Renal pelvis (tissue), 4 donors: ENCODE results near the gene HNRNPAB. TPM values are rescaled to one million over a fixed set of nuclear protein-coding genes. Genes with fewer than 3 reads are reported as not detected.
"Not testable (repeated sequence)": the region's sequence is repeated elsewhere in the genome, so short reads cannot be mapped to it uniquely, and the experiment has no call there.

ENCODE experiments used
- DNase-seq: peaks from one replicate; pipeline ENCODE4 v3.0.0-alpha.2; 2013
- polyA plus RNA-seq, 3 donors: library from polyadenylated mRNA; unstranded; fragments of 120-200 nt; gene quantifications; one replicate each; pipeline ENCODE4 v1.2.1, GENCODE V29; 2013; ENCODE audit not compliant: insufficient read length in 3 of 3

The HNRNPAB gene
- polyA plus RNA-seq, 3 donors: 139 to 169 (median 148) TPM

GRCh38 chr5:178189433-178189832 is 14.9 kb upstream of the HNRNPAB start:
- DNase-seq: no peak

DNA sequence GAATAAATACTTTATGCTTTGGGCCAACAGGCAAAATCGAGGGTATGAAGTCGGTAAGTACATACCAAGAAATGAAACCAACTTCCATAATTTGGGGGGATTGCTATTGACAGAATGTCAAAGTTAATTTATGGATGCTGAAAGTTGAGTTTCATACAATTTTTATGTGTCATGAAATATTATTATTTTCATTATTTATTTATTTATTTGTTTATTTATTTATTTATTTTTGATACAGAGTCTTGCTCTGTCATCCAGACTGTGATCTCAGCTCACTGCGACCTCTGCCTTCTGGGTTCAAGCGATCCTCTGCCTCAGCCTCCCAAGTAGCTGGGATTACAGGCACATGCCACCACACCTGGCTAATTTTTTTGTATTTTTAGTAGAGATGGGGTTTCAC is 12.7 kb upstream of the HNRNPAB start:
- no peak for DNase-seq

- DNase-seq: no peak
Observed at GRCh38 chr5:178192244-178192643, 12.1 kb upstream of the HNRNPAB start.

- DNase-seq: no peak
Observed at GRCh38 chr5:178192787-178193186, 11.5 kb upstream of the HNRNPAB start.

GRCh38 chr5:178193251-178193809 is 11.0 kb upstream of the HNRNPAB start:
- DNase-seq: no peak

DNA sequence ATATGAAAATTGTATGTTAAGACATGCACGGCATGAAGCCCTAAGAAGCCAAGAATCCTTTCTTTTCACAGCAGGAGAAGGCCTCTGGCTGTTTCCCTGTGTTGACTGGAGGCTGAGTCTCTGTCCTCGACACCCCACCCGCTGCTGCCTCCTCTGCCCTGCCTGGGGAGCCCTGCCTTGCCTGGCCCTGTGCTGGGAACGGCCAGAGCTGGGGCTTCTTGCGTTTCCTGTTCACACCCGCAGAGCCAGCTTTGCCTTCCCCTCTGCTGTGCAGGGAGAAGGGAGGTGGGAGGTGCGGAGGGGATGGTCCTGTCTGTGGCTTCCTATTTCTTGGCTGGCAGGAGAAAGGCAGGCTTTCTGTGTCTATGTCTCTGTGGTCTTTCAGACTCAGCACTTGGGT is 10.3 kb upstream of the HNRNPAB start:
- DNase-seq: no peak

DNA sequence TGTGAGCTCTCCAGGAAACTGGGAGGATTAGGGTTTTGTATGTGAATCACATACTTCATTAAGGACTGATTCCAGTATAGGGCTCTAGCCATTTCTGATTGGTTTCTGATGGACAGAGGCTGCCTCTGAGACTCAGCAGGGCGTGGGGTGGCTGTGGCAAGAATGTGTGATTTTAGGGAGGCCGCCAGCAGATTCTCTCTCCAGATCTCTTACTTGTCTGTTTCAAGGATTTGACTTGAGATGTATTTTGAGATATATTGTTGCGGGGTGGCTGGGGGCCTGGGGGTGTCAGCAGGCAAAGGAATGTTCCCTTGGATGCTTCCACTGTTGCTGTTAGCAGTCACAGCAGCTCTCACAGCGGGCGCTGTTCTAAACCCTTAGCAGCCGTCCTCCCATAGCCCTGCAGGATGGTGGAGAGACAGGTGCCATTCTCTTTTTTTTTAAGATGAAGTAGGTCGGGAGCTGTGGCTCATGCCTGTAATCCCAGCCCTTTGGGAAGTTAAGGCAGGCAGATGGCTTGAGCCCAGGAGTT is 8.0 kb upstream of the HNRNPAB start:
- no peak for DNase-seq

DNA sequence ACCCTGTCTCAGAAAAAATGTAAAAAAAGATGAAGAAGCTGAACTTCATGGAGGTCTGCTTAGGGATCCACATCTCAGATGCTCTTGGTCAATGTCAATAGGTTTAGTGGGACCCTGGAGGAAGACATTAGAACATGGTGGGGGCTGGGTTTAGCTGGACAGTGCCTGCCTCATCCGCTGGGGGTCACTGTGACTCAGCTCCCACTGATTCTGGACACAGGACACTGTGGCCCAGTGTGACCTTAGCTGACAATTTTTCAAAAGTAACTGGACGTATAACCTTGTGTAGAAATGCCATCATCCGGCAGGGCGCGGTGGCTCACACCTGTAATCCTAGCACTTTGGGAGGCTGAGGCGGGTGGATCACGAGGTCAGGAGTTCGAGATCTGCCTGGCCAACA is 7.3 kb upstream of the HNRNPAB start:
- DNase-seq: no peak

- not testable (repeated sequence) for DNase-seq
Observed at GRCh38 chr5:178198151-178198550, 6.2 kb upstream of the HNRNPAB start.

GRCh38 chr5:178198706-178199105 is 5.6 kb upstream of the HNRNPAB start:
- DNase-seq: no peak

DNA sequence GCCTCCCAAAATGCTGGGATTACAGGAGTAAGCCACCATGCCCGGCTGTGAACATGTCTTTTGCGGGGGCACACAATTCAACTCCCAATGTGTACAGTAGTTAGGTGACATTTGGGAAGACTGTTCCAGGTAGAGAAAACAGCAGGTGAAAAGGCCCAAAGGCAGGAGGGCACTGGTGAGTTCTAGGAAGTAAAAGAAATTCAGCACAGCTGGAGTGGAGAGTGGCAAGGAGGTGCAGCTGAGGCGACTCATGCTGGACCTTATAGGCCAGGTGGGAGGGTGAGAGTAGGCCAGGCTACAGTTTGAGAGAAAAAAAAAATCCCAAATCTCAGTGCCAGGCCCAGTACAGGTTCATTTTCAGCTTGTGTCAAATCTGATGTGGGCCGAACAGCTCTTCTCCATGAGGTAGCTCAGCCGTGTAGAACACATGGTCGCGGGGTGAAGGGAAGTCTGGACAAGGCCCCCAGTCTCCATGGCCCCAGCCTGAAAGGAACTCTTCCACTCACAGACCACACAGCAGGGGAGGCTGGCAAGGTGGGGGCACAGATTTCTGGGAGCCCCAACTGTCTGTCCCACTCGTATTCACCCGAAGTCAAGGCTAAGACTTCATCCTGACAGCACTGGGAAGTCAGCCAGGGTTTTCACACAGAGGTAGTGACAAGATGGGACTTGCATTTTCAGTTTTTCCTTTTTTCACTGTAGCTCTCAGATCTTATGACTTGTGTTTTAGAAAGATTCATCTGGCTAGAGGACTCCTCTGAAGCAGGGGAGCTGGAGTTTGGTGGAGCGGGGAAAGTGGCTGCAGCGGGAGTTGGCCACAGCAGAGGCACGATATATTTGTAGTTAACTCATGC is 4.5 kb upstream of the HNRNPAB start:
- no peak for DNase-seq

GRCh38 chr5:178201221-178201926 is 3.0 kb upstream of the HNRNPAB start:
- no peak for DNase-seq

DNA sequence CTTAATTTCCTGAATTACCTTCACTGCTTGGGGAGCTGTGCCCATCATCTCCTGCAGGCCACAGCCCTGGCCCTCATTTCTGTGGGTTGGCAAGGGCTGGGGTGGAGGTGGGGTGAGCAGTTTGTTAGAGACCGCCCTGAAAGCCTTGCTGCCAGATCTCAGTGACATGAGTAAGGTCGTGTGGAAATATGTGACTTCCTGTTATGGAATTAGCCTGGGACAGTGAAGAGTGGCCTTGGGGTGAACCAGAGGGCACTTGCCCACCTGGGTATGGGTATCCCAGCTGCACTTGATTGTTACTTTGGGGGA is 2.5 kb upstream of the HNRNPAB start:
- no peak for DNase-seq

- no peak for DNase-seq
Observed at GRCh38 chr5:178202541-178202940, 1.8 kb upstream of the HNRNPAB start.

- no peak for DNase-seq
Observed at GRCh38 chr5:178203670-178204181, 607 bp upstream of the HNRNPAB start.

DNA sequence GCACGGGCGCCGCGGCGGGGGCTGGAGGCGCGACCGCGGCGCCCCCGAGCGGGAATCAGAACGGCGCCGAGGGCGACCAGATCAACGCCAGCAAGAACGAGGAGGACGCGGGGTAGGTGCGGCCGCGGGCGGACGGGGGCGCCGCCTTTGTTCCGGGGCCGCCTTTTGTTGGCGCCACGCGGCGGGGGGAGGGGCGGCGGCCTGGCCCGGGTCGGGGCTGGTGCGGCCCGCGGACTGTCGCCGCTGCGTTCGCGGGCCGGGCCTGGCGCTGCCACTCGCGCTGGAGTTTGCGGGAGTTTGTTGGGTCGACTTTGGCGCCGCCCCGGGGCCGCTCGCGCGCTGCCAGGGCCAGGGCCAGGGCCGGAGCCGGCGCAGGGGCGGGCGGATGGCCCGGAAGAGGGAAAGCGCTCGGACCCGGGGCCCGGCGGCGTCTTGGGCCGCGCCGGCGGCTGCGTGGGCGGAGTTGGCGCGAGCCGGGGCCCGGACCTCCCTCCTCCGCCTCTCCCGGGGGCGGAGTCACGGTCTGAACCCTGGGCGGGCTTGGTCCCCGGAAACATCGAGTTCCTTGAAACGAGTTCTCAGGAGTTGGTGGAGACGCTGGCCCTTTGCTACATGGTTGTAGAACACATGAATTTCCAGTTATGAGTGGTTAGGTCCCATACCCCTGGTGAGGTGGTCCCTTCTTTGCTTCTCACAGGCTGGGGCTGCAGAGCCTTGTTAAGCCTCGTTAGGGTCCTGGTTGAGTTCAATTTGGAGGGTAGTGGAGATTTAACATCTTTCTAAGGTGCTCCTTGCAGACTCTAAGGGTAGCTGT is 809 bp downstream of the HNRNPAB start:
- peak; percentile 62 for DNase-seq

GRCh38 chr5:178205749-178206047 is 1.4 kb downstream of the HNRNPAB start:
- DNase-seq: no peak

DNA sequence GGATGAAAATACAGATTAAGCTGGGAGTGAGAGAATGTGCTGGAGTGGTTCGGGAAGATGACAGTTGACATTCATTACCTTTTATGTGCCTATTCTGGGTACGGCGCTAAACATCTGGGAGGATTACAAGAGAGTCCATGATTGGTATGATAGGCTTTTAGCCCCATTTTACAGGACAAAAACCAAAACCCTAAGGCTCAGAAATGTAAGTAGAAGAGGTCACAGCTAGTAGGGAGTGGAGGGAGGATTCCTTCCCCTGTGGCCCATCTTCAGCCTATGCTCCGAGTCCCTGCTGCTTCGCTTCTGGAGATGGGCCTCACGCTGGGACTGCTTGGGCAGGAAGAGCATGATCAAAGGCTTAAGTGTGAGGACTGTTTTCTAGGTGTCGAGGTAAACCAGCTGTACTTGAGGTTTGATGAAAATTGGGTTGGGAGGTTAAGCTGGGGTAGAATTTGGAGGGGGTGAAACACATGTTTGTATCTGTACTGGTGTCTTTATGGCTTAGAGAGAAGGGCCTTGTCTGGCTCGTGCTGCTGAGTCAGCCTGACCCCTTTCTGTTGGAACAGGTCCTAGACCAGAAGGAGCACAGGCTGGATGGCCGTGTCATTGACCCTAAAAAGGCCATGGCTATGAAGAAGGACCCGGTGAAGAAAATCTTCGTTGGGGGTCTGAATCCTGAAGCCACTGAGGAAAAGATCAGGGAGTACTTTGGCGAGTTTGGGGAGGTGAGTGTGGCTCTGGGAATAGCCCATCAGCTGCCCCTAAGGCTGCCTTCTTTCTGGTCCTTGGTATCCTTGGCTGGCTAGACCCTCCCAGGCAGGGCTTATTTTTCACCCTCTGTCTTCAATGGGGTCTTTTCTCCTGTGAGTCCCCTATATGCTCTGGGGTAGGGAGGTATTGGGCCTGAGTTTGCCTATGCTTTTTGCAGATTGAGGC is 2.1 kb downstream of the HNRNPAB start:
- DNase-seq: no peak

- no peak for DNase-seq
Observed at GRCh38 chr5:178207183-178207916, 3.0 kb downstream of the HNRNPAB start.

- DNase-seq: no peak
Observed at GRCh38 chr5:178207917-178208280, 3.6 kb downstream of the HNRNPAB start.
